IMR-90 (cell line): ENCODE measurements around the gene DNAJC22. TPM values are rescaled to one million over a fixed set of nuclear protein-coding genes. Genes with fewer than 3 reads are reported as not detected.

Source experiments
- ATAC-seq: fragments of 200-7000 bp; cut with Tn5 transposase; 2 replicates; pipeline ENCODE4 v1.9.1; 2020; ENCODE audit warnings: low read depth, mild to moderate bottlenecking, moderate library complexity
- BruUV-seq: library from RNA; stranded (reverse); fragments of 400-500 nt; replicated peaks from 2 replicates; lab custom pipeline; 2021; lab: Mats Ljungman, UMichigan
- CTCF ChIA-PET: fragments of 300-600 bp; formaldehyde crosslinking; extraction: SDS; loops from one replicate; lab custom pipeline; 2021; ENCODE audit warnings: antibody characterized with exemption; lab: Yijun Ruan, JAX
- POLR2A ChIA-PET: fragments of 300-600 bp; sonication (Branson Sonifier 250); formaldehyde crosslinking; loops from one replicate; lab custom pipeline; 2022; ENCODE audit warnings: antibody characterized with exemption; ENCODE audit not compliant: unreplicated experiment; lab: Charles Lee
- DNase-seq: peaks from one replicate; pipeline ENCODE4 v3.0.0; 2013
- H2AFZ ChIP-seq: replicated peaks from 2 replicates; pipeline ENCODE3; 2013; ENCODE audit warnings: low read length, mild to moderate bottlenecking; ENCODE audit not compliant: poor library complexity
- H2AK5ac ChIP-seq: 2 replicates; pipeline ENCODE4 v1.6.1; 2013; ENCODE audit warnings: low read depth, low read length, inconsistent platforms
- H2AK9ac ChIP-seq: replicated peaks from 2 replicates; pipeline ENCODE3; 2013; ENCODE audit warnings: mild to moderate bottlenecking, low read depth, low read length, moderate library complexity; ENCODE audit not compliant: poor library complexity
- H2BK120ac ChIP-seq: 2 replicates; pipeline ENCODE4 v1.6.1; 2013; ENCODE audit warnings: low read depth, low read length, inconsistent platforms
- H2BK15ac ChIP-seq: 3 replicates; pipeline ENCODE4 v1.6.1; 2013; ENCODE audit warnings: low read depth, low read length, inconsistent platforms
- H2BK20ac ChIP-seq: 2 replicates; pipeline ENCODE4 v1.6.1; 2013; ENCODE audit warnings: low read depth, mild to moderate bottlenecking, inconsistent platforms, low read length, moderate library complexity
- H2BK5ac ChIP-seq: 2 replicates; pipeline ENCODE4 v1.6.1; 2013; ENCODE audit warnings: mild to moderate bottlenecking, low read depth, low read length, inconsistent platforms; ENCODE audit not compliant: poor library complexity, severe bottlenecking
- H3K14ac ChIP-seq: replicated peaks from 2 replicates; pipeline ENCODE4 v1.6.1; 2013; ENCODE audit warnings: low read depth, low read length, inconsistent platforms
- H3K18ac ChIP-seq: 2 replicates; pipeline ENCODE4 v1.6.1; 2013; ENCODE audit warnings: low read depth, low read length, control low read depth
- H3K23ac ChIP-seq: 2 replicates; pipeline ENCODE4 v1.6.1; 2013; ENCODE audit warnings: low read depth, low read length, inconsistent platforms
- H3K27ac ChIP-seq: 2 replicates; pipeline ENCODE4 v1.5.1; 2013; ENCODE audit warnings: mild to moderate bottlenecking, control low read depth, low read length; ENCODE audit not compliant: insufficient read depth
- H3K27me3 ChIP-seq: 2 replicates; pipeline ENCODE4 v1.6.1; 2013; ENCODE audit warnings: low read length; ENCODE audit not compliant: control insufficient read depth, insufficient read depth
- H3K36me3 ChIP-seq: 2 replicates; pipeline ENCODE4 v1.6.1; 2013; ENCODE audit warnings: low read length, mixed read lengths; ENCODE audit not compliant: control insufficient read depth, insufficient read depth
- H3K4ac ChIP-seq: 2 replicates; pipeline ENCODE4 v1.6.1; 2013; ENCODE audit warnings: low read depth, low read length, inconsistent platforms
- H3K4me1 ChIP-seq: 2 replicates; pipeline ENCODE4 v1.6.1; 2013; ENCODE audit warnings: low read length, mixed read lengths; ENCODE audit not compliant: control insufficient read depth, insufficient read depth
- H3K4me2 ChIP-seq: 2 replicates; pipeline ENCODE4 v1.6.1; 2013; ENCODE audit warnings: low read depth, mild to moderate bottlenecking, control low read depth, low read length, moderate library complexity
- H3K4me3 ChIP-seq: 2 replicates; pipeline ENCODE4 v1.5.1; 2013; ENCODE audit warnings: low read depth, mild to moderate bottlenecking, control low read depth, low read length, moderate library complexity; ENCODE audit not compliant: insufficient read depth
- H3K56ac ChIP-seq: 2 replicates; pipeline ENCODE4 v1.6.1; 2013; ENCODE audit warnings: low read length, inconsistent platforms; ENCODE audit not compliant: insufficient read depth; ENCODE audit errors: extremely low read depth
- H3K79me1 ChIP-seq, 2 experiments: 2 replicates each; pipeline ENCODE4 v1.6.1; 2013; ENCODE audit warnings: low read length in 2 of 2, inconsistent platforms in 1 of 2, low read depth in 1 of 2
- H3K9ac ChIP-seq: 2 replicates; pipeline ENCODE4 v1.6.1; 2013; ENCODE audit warnings: low read depth, low read length, control low read depth
- H3K9me1 ChIP-seq: 2 replicates; pipeline ENCODE4 v1.6.1; 2013; ENCODE audit warnings: low read length, inconsistent platforms; ENCODE audit not compliant: insufficient read depth
- H3K9me3 ChIP-seq: 2 replicates; pipeline ENCODE4 v1.6.1; 2013; ENCODE audit warnings: low read length; ENCODE audit not compliant: control insufficient read depth, insufficient read depth
- H4K20me1 ChIP-seq: 2 replicates; pipeline ENCODE4 v1.6.1; 2013; ENCODE audit warnings: low read length, inconsistent platforms; ENCODE audit not compliant: insufficient read depth
- H4K5ac ChIP-seq: 2 replicates; pipeline ENCODE4 v1.6.1; 2013; ENCODE audit warnings: mild to moderate bottlenecking, low read depth, low read length, control low read depth
- H4K8ac ChIP-seq, 2 experiments: 2 replicates each; pipeline ENCODE4 v1.6.1; 2013; ENCODE audit warnings: low read depth in 2 of 2, low read length in 2 of 2, control low read depth in 1 of 2, inconsistent platforms in 1 of 2
- H4K91ac ChIP-seq: 2 replicates; pipeline ENCODE4 v1.6.1; 2013; ENCODE audit warnings: low read depth, low read length, inconsistent platforms; ENCODE audit not compliant: insufficient read depth
- BHLHE40 ChIP-seq: fragments of 150-350 bp; IDR thresholded peaks from 2 replicates; pipeline ENCODE4 v1.6.1; 2016; ENCODE audit warnings: mild to moderate bottlenecking, low read depth, low read length
- CEBPB ChIP-seq: IDR thresholded peaks from 2 replicates; pipeline ENCODE4 v1.6.1; 2012; ENCODE audit warnings: low read depth, low read length, improper control_type of control experiment
- CHD1 ChIP-seq: IDR thresholded peaks from 2 replicates; pipeline ENCODE4 v1.6.1; 2012; ENCODE audit warnings: low read depth, low read length, improper control_type of control experiment
- FOS ChIP-seq: fragments of 150-350 bp; IDR thresholded peaks from 2 replicates; pipeline ENCODE4 v1.6.1; 2016; ENCODE audit warnings: low read depth, low read length
- MAFK ChIP-seq: IDR thresholded peaks from 2 replicates; pipeline ENCODE4 v1.6.1; 2012; ENCODE audit warnings: low read depth, low read length, improper control_type of control experiment
- MXI1 ChIP-seq: IDR thresholded peaks from 2 replicates; pipeline ENCODE4 v1.6.1; 2012; ENCODE audit warnings: low read depth, mild to moderate bottlenecking, low read length, moderate library complexity, borderline replicate concordance
- NFE2L2 ChIP-seq: fragments of 150-350 bp; IDR thresholded peaks from 2 replicates; pipeline ENCODE4 v1.6.1; 2016; ENCODE audit warnings: low read depth, mild to moderate bottlenecking, low read length
- POLR2A ChIP-seq: IDR thresholded peaks from 2 replicates; pipeline ENCODE4 v1.6.1; 2012; ENCODE audit warnings: mild to moderate bottlenecking, low read depth, low read length
- RAD21 ChIP-seq: IDR thresholded peaks from 2 replicates; pipeline ENCODE4 v1.6.1; 2012; ENCODE audit warnings: low read length, improper control_type of control experiment
- RCOR1 ChIP-seq: IDR thresholded peaks from 2 replicates; pipeline ENCODE4 v1.6.1; 2012; ENCODE audit warnings: mild to moderate bottlenecking, low read length, improper control_type of control experiment; ENCODE audit not compliant: insufficient replicate concordance
- RFX5 ChIP-seq: IDR thresholded peaks from 2 replicates; pipeline ENCODE4 v1.8.0; 2012; ENCODE audit warnings: low read depth, mild to moderate bottlenecking, low read length, moderate library complexity
- SMC3 ChIP-seq: fragments of 150-350 bp; IDR thresholded peaks from 2 replicates; pipeline ENCODE4 v1.6.1; 2016; ENCODE audit warnings: low read depth, mild to moderate bottlenecking, antibody characterized with exemption, low read length, moderate library complexity
- WGBS, 2 experiments: methylation state at CpG; one replicate each; pipeline versions ENCODE4 v1.1.5 to v1.1.7; 2013; ENCODE audit warnings: missing lambda C conversion rate in 2 of 2; ENCODE audit not compliant: insufficient read length in 1 of 2; ENCODE audit errors: extremely low coverage in 2 of 2; 5-methylcytosine and 5-hydroxymethylcytosine counted together
- dilution Hi-C: fragments of 300-500 bp; cut with HindIII; formaldehyde crosslinking; loops from one replicate; pipeline ENCODE4 v1.14.3; 2018; ENCODE audit warnings: low sequenced_read_pairs; ENCODE audit not compliant: unreplicated experiment
- in situ Hi-C: fragments of 300-500 bp; cut with MboI; formaldehyde crosslinking; loops from 3 replicates; pipeline ENCODE4 v1.14.3; 2019; ENCODE audit warnings: low sequenced_read_pairs, inconsistent platforms, mixed read lengths
- intact Hi-C: fragments of 100-400 bp; cut with micrococcal nuclease; formaldehyde crosslinking; loops from 2 replicates; pipeline ENCODE4 v1.10.0; 2022
- polyA plus RNA-seq, 3 experiments: library from polyadenylated mRNA; depleted of rRNA; stranded (reverse); fragments of >200 nt; gene quantifications; 2 replicates each; pipeline ENCODE4 v1.2.3, GENCODE V29; 2012; ENCODE audit warnings: low replicate concordance in 1 of 3
- total RNA-seq: library from RNA; depleted of rRNA; stranded (reverse); fragments of >200 nt; gene quantifications from 2 replicates; pipeline ENCODE4 v1.2.3, GENCODE V29; 2012
- TF ChIP-seq, protein P1 (sequence below): fragments of 150-350 bp; IDR thresholded peaks from 2 replicates; pipeline ENCODE4 v1.6.1; 2016; ENCODE audit warnings: low read depth, mild to moderate bottlenecking, low read length, moderate library complexity, borderline replicate concordance
- TF ChIP-seq, protein P2 (sequence below): fragments of 150-350 bp; IDR thresholded peaks from 2 replicates; pipeline ENCODE4 v1.6.1; 2017; ENCODE audit warnings: mild to moderate bottlenecking, antibody characterized with exemption, low read length, low read depth

Gene DNAJC22
- total and polyA plus RNA-seq, 2 of the 4 experiments (the other 2 are of a cell fraction), result 8.1 to 8.2 TPM

DNA sequence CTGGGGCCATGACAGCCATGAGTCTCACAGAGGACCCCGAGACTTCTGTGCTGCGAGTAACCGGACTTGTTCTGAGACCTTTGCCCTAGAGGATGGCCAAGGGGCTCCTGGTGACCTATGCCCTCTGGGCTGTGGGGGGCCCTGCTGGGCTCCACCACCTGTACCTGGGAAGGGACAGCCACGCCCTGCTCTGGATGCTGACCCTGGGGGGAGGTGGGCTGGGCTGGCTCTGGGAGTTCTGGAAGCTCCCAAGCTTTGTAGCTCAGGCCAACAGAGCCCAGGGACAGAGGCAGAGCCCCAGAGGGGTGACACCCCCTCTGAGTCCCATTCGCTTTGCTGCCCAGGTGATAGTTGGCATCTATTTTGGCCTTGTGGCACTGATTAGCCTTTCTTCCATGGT is 2.1 kb downstream of the DNAJC22 start:
- no TSS peak for BruUV-seq
- Histone ChIP-seq H3K9me1 (peaks cover 4% of the 10 kb centered on the region; the same call in 1 of the 2 replicates), H3K4me3 (no peak overlapping the region), H3K23ac (no peak overlapping the region), H2BK5ac (no peak overlapping the region), H3K9me3 (no peaks in the 10 kb centered on the region), H4K8ac (no peak overlapping the region; a peak in 1 of 4 replicates), H4K20me1 (0 out of 2 replicates have a peak, but pooled peaks cover 4% of the 10 kb centered on the region), H3K4me2 (no peak overlapping the region), H4K5ac (no peak overlapping the region), H3K4ac (peak overlapping the region; percentile 90; the same call in 1 of the 2 replicates), H2AFZ (no peak overlapping the region), H3K9ac (no peak overlapping the region), H2AK9ac (peak overlapping the region; percentile 30), H3K79me1 (peaks cover 5 to 17% of the 10 kb centered on the region in 2 experiments; a peak in 2 of 4 replicates), H2AK5ac (no peak overlapping the region), H3K27me3 (peaks cover 31% of the 10 kb centered on the region), H2BK20ac (no peak overlapping the region), H2BK120ac (no peak overlapping the region), H3K4me1 (peaks cover 16% of the 10 kb centered on the region), H3K36me3 (no peaks in the 10 kb centered on the region), H3K56ac (no peak overlapping the region), H3K14ac (no peak overlapping the region), H2BK15ac (no peak overlapping the region), H3K27ac (no peak overlapping the region), H3K18ac (no peak overlapping the region), H4K91ac (no peak overlapping the region)
- TF ChIP-seq MXI1 (no peak), FOS (no peak), POLR2A (no peak), RCOR1 (no peak), CEBPB (no peak), CHD1 (no peak), RFX5 (no peak), SMC3 (no peak), MAFK (no peak), NFE2L2 (no peak), RAD21 (no peak), BHLHE40 (no peak)
- TF ChIP-seq, protein P1, sequence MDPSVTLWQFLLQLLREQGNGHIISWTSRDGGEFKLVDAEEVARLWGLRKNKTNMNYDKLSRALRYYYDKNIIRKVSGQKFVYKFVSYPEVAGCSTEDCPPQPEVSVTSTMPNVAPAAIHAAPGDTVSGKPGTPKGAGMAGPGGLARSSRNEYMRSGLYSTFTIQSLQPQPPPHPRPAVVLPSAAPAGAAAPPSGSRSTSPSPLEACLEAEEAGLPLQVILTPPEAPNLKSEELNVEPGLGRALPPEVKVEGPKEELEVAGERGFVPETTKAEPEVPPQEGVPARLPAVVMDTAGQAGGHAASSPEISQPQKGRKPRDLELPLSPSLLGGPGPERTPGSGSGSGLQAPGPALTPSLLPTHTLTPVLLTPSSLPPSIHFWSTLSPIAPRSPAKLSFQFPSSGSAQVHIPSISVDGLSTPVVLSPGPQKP, result no peak
- TF ChIP-seq, protein P2, sequence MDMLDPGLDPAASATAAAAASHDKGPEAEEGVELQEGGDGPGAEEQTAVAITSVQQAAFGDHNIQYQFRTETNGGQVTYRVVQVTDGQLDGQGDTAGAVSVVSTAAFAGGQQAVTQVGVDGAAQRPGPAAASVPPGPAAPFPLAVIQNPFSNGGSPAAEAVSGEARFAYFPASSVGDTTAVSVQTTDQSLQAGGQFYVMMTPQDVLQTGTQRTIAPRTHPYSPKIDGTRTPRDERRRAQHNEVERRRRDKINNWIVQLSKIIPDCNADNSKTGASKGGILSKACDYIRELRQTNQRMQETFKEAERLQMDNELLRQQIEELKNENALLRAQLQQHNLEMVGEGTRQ, result no peak
- DNase-seq (no peak), ATAC-seq (no peak)
- intact Hi-C loops (no loop called here), in situ Hi-C loops (no loop called here), dilution Hi-C loops (no loop called here)
- CTCF ChIA-PET, result interaction anchor here (2.0 kb wide), 1 partner anchor 9 kb away, joined by 6 read pairs; no protein-coding TSS in a partner anchor
- POLR2A ChIA-PET, result no interaction called here
- WGBS, 2 experiments, result 100% methylated on average over 2 of the region's 5 CpGs; no CpG with 5 or more reads in 1 of the 2 experiments
